Measurements from ENCODE around the gene KBTBD2.
"Not testable (repeated sequence)": the region's sequence is repeated elsewhere in the genome, so short reads cannot be mapped to it uniquely, and the experiment has no call there.

The KBTBD2 gene

GRCh38 chr7:32879460-32879859 is 12.1 kb downstream of the KBTBD2 start:
- Histone ChIP-seq H3K27ac (no peak overlapping the region), H2AFZ (no peak overlapping the region), H3K79me2 (peaks cover 25% of the 10 kb centered on the region), H3K9me3 (ENCODE audit: control insufficient read depth, low read length) (no peaks in the 10 kb centered on the region), H3K9ac (no peak overlapping the region), H3K36me3 (ENCODE audit: control insufficient read depth, insufficient read depth, low read length) (no peaks in the 10 kb centered on the region), H3K4me3 (ENCODE audit: low read depth, low read length) (no peak overlapping the region), H3K4me1 (peaks cover 5% of the 10 kb centered on the region), H3K27me3 (ENCODE audit: control insufficient read depth, insufficient read depth, low read length) (no peaks in the 10 kb centered on the region), H3K4me2 (ENCODE audit: low read length) (no peak overlapping the region)
- TF ChIP-seq CTCF (IDR thresholded peaks at IDR 0.05), result no peak

GRCh38 chr7:32878023-32878422 is 13.5 kb downstream of the KBTBD2 start:
- H3K9me3 ChIP-seq (ENCODE audit: control insufficient read depth, low read length); H3K27me3 ChIP-seq (ENCODE audit: control insufficient read depth, insufficient read depth, low read length); H3K36me3 ChIP-seq (ENCODE audit: control insufficient read depth, insufficient read depth, low read length); H3K4me1 ChIP-seq; H3K4me3 ChIP-seq (ENCODE audit: low read depth, low read length); H3K4me2 ChIP-seq (ENCODE audit: low read length); H3K27ac ChIP-seq; H2AFZ ChIP-seq; H3K9ac ChIP-seq: not testable (repeated sequence)
- H3K79me2 ChIP-seq, result peaks cover 22% of the 10 kb centered on the region

- Histone ChIP-seq H2AFZ (no peak overlapping the region), H3K4me3 (ENCODE audit: low read depth, low read length) (no peak overlapping the region), H3K36me3 (ENCODE audit: control insufficient read depth, insufficient read depth, low read length) (no peaks in the 10 kb centered on the region), H3K9ac (no peak overlapping the region), H3K27me3 (ENCODE audit: control insufficient read depth, insufficient read depth, low read length) (no peaks in the 10 kb centered on the region), H3K79me2 (peaks cover 4% of the 10 kb centered on the region), H3K27ac (no peak overlapping the region), H3K9me3 (ENCODE audit: control insufficient read depth, low read length) (no peaks in the 10 kb centered on the region), H3K4me1 (no peaks in the 10 kb centered on the region), H3K4me2 (ENCODE audit: low read length) (no peak overlapping the region)
- TF ChIP-seq CTCF (IDR thresholded peaks at IDR 0.05), result no peak
Observed at GRCh38 chr7:32872421-32872820, 19.1 kb downstream of the KBTBD2 start.

GRCh38 chr7:32871624-32872371 is 19.8 kb downstream of the KBTBD2 start:
- no peak overlapping the region for H2AFZ ChIP-seq
- TF ChIP-seq CTCF (IDR thresholded peaks at IDR 0.05), result no peak
- no peaks in the 10 kb centered on the region for H3K27me3 ChIP-seq (ENCODE audit: control insufficient read depth, insufficient read depth, low read length)
- H3K9ac ChIP-seq, result no peak overlapping the region
- H3K79me2 ChIP-seq, result peaks cover 4% of the 10 kb centered on the region
- no peaks in the 10 kb centered on the region for H3K9me3 ChIP-seq (ENCODE audit: control insufficient read depth, low read length)
- H3K27ac ChIP-seq, result no peak overlapping the region
- no peaks in the 10 kb centered on the region for H3K36me3 ChIP-seq (ENCODE audit: control insufficient read depth, insufficient read depth, low read length)
- no peaks in the 10 kb centered on the region for H3K4me1 ChIP-seq
- no peak overlapping the region for H3K4me2 ChIP-seq (ENCODE audit: low read length)
- no peak overlapping the region for H3K4me3 ChIP-seq (ENCODE audit: low read depth, low read length)

GRCh38 chr7:32870298-32870697 is 21.3 kb downstream of the KBTBD2 start:
- H3K27ac ChIP-seq, result no peak overlapping the region
- no peak for TF ChIP-seq CTCF (IDR thresholded peaks at IDR 0.05)
- H3K79me2 ChIP-seq, result peaks cover 4% of the 10 kb centered on the region
- no peaks in the 10 kb centered on the region for H3K9me3 ChIP-seq (ENCODE audit: control insufficient read depth, low read length)
- H3K4me2 ChIP-seq (ENCODE audit: low read length), result no peak overlapping the region
- H3K9ac ChIP-seq, result no peak overlapping the region
- H2AFZ ChIP-seq, result no peak overlapping the region
- no peaks in the 10 kb centered on the region for H3K36me3 ChIP-seq (ENCODE audit: control insufficient read depth, insufficient read depth, low read length)
- H3K27me3 ChIP-seq (ENCODE audit: control insufficient read depth, insufficient read depth, low read length), result no peaks in the 10 kb centered on the region
- H3K4me3 ChIP-seq (ENCODE audit: low read depth, low read length), result no peak overlapping the region
- no peaks in the 10 kb centered on the region for H3K4me1 ChIP-seq

All from parathyroid adenoma (tissue), 2 donors.